ENCODE data around the gene NOL7. TPM values are rescaled to one million over a fixed set of nuclear protein-coding genes. Genes with fewer than 3 reads are reported as not detected.

NOL7 gene
- total and polyA plus RNA-seq, 8 donors: 49.5 to 81.2 (median 72.4) TPM

Other genes with a start within 250 kb of the NOL7 start
- gene GFOD1, start 127.7 kb upstream of the NOL7 start, total RNA-seq: 10 to 100 TPM in 1 of 2 donors, 1 to 10 TPM in 1; 8.7 to 19.6 TPM
- gene GFOD1, start 127.7 kb upstream of the NOL7 start, polyA plus RNA-seq (ENCODE audit: insufficient read length in 6 of 6): 1 to 10 TPM; 5.7 to 8.5 (median 7.9) TPM
- 1 to 10 TPM; 9.0 to 9.2 TPM for gene SIRT5, start 40.7 kb upstream of the NOL7 start, total RNA-seq
- 10 to 100 TPM; 15.2 to 18.2 (median 16.7) TPM for gene SIRT5, start 40.7 kb upstream of the NOL7 start, polyA plus RNA-seq (ENCODE audit: insufficient read length in 6 of 6)
- gene RANBP9, start 96.5 kb downstream of the NOL7 start, total RNA-seq: 10 to 100 TPM; 34.9 to 38.2 TPM
- gene RANBP9, start 96.5 kb downstream of the NOL7 start, polyA plus RNA-seq (ENCODE audit: insufficient read length in 6 of 6): 10 to 100 TPM; 41.5 to 49.4 (median 46.2) TPM
- 10 to 100 TPM; 25.3 to 31.3 TPM for gene MCUR1, start 199.2 kb downstream of the NOL7 start, total RNA-seq
- 10 to 100 TPM; 31.0 to 41.1 (median 34.2) TPM for gene MCUR1, start 199.2 kb downstream of the NOL7 start, polyA plus RNA-seq (ENCODE audit: insufficient read length in 6 of 6)